ENCODE data around the gene IKBKE.
A peak's percentile ranks its signal among the peaks of the same experiment; 100 is the strongest.

Gene IKBKE

GRCh38 chr1:206472454-206472853 lies 2.2 kb downstream of the IKBKE start (continued):
- TF ChIP-seq HIC1 (tag by site-specific recombination; IDR thresholded peaks at IDR 0.05): no peak
- TF ChIP-seq ZNF280C (tag by site-specific recombination; IDR thresholded peaks at IDR 0.05): no peak
- TF ChIP-seq KLF1 (tag by site-specific recombination; IDR thresholded peaks at IDR 0.05): no peak
- no peak for TF ChIP-seq ZNF670 (tag by site-specific recombination; IDR thresholded peaks at IDR 0.05; ENCODE audit: low read depth)
- TF ChIP-seq ZNF266 (tag by site-specific recombination; IDR thresholded peaks at IDR 0.05; ENCODE audit: low read depth): no peak
- TF ChIP-seq ZNF248 (tag by site-specific recombination; IDR thresholded peaks at IDR 0.05): no peak
- TF ChIP-seq ZNF292 (tag by site-specific recombination; IDR thresholded peaks at IDR 0.05; ENCODE audit: borderline replicate concordance, low read depth): no peak
- no peak for TF ChIP-seq ZEB2 (tag by site-specific recombination; IDR thresholded peaks at IDR 0.05)
- peak; percentile 56 for TF ChIP-seq ZNF398 (tag by site-specific recombination; IDR thresholded peaks at IDR 0.05)
- TF ChIP-seq ZBTB48 (tag by site-specific recombination; IDR thresholded peaks at IDR 0.05): no peak
- TF ChIP-seq ZNF768 (tag by site-specific recombination; IDR thresholded peaks at IDR 0.05): no peak
- peak; percentile 97 for TF ChIP-seq EGR2 (tag by site-specific recombination; IDR thresholded peaks at IDR 0.05; ENCODE audit: low read depth)
- TF ChIP-seq ZIC2 (tag by site-specific recombination; IDR thresholded peaks at IDR 0.05): peak; percentile 93
- TF ChIP-seq ZNF138 (tag by site-specific recombination; IDR thresholded peaks at IDR 0.05; ENCODE audit: borderline replicate concordance): no peak
- no peak for TF ChIP-seq ZNF155 (tag by site-specific recombination; IDR thresholded peaks at IDR 0.05)
- TF ChIP-seq ZNF629 (tag by site-specific recombination; IDR thresholded peaks at IDR 0.05): no peak
- no peak for TF ChIP-seq ZNF658 (tag by site-specific recombination; IDR thresholded peaks at IDR 0.05)

- H3K4me1 ChIP-seq (ENCODE audit: control insufficient read depth, insufficient read depth, low read length): 0 out of 2 replicates have a peak, but pooled peaks cover 2% of the 10 kb centered on the region
- no peak overlapping the region for H3K27ac ChIP-seq (ENCODE audit: extremely low read depth, low read depth, low read length)
- ChIA-PET POLR2A (no interaction called here), CTCF (interaction anchor here (0.6 to 1.0 kb wide), 2 partner anchors 12 to 72 kb away, joined by 3 read pairs; no protein-coding TSS in a partner anchor)
- no peaks in the 10 kb centered on the region for H3K9me3 ChIP-seq (ENCODE audit: control insufficient read depth, insufficient read depth, low read depth, low read length)
- no peak overlapping the region for H3K4me3 ChIP-seq (ENCODE audit: low read depth, low read length)
- H3K36me3 ChIP-seq (ENCODE audit: control insufficient read depth in 2 of 2, insufficient read depth in 1 of 2, low read length in 2 of 2): peaks cover 0 to 9% of the 10 kb centered on the region in 2 experiments; a peak in 1 of 3 replicates
- TF ChIP-seq ZBTB10 (tag by site-specific recombination; IDR thresholded peaks at IDR 0.05) (no peak), ZNF777 (tag by site-specific recombination; IDR thresholded peaks at IDR 0.05; ENCODE audit: borderline replicate concordance) (no peak), ZNF133 (tag by site-specific recombination; IDR thresholded peaks at IDR 0.05) (no peak), ZNF76 (tag by site-specific recombination; IDR thresholded peaks at IDR 0.05; ENCODE audit: borderline replicate concordance, low read depth) (no peak), ZBTB7A (tag by site-specific recombination; IDR thresholded peaks at IDR 0.05; ENCODE audit: low read depth) (no peak), IKZF3 (tag by site-specific recombination; IDR thresholded peaks at IDR 0.05) (no peak), ZNF843 (tag by site-specific recombination; IDR thresholded peaks at IDR 0.05) (no peak), ZSCAN18 (tag by site-specific recombination; IDR thresholded peaks at IDR 0.05) (no peak), ZNF521 (tag by site-specific recombination; IDR thresholded peaks at IDR 0.05) (no peak), ZNF600 (tag by site-specific recombination; IDR thresholded peaks at IDR 0.05) (no peak), ZNF768 (tag by site-specific recombination; IDR thresholded peaks at IDR 0.05) (no peak)
Observed at GRCh38 chr1:206472886-206473285, 2.6 kb downstream of the IKBKE start.
